ENCODE measurements around the gene BAAT.
A peak's percentile ranks its signal among the peaks of the same experiment; 100 is the strongest.

The BAAT gene

DNA sequence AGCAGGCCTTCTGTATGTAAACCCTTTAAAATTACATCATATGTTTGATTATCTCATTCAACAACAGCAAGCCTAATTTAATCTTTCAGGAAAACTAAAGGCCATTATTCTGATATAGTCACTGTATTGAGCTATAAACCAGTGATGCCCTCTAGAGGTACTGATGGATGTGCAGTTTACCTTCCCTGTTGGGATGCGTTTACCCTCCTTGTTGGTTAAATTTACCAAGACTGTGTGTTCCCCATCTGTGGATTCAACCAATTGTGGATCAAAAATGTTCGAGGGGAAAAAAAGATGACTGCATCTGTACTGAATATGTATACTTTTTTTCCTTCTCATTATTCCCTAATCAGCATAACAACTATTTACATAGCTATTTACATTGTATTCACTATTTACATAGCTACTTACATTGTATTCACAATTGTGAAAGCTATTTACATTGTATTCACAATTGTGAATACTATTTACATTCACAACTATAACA is 3.7 kb upstream of the BAAT start:
- H2AFZ ChIP-seq (ENCODE audit: low read depth, low read length, severe bottlenecking) = no peak overlapping the region
- H3K9me3 ChIP-seq (ENCODE audit: insufficient read depth, low read length) = no peaks in the 10 kb centered on the region
- H3K4me3 ChIP-seq (ENCODE audit: insufficient read depth, low read length, poor library complexity, severe bottlenecking) = no peak overlapping the region
- H3K4me2 ChIP-seq (ENCODE audit: low read depth, low read length, poor library complexity, severe bottlenecking) = no peak overlapping the region
- peaks cover 30% of the 10 kb centered on the region for H3K79me2 ChIP-seq (ENCODE audit: insufficient read depth, low read length)
- no peaks in the 10 kb centered on the region; the same call in 1 of the 2 replicates for H3F3A ChIP-seq (ENCODE audit: insufficient read depth)
- H3K9ac ChIP-seq (ENCODE audit: low read length) = no peak overlapping the region
- no peak overlapping the region for H3K27ac ChIP-seq (ENCODE audit: low read depth, low read length)
- TF ChIP-seq EZH2phosphoT487 (conservative IDR thresholded peaks at IDR 0.05; ENCODE audit: low read length) = no peak
- TF ChIP-seq, protein P1, sequence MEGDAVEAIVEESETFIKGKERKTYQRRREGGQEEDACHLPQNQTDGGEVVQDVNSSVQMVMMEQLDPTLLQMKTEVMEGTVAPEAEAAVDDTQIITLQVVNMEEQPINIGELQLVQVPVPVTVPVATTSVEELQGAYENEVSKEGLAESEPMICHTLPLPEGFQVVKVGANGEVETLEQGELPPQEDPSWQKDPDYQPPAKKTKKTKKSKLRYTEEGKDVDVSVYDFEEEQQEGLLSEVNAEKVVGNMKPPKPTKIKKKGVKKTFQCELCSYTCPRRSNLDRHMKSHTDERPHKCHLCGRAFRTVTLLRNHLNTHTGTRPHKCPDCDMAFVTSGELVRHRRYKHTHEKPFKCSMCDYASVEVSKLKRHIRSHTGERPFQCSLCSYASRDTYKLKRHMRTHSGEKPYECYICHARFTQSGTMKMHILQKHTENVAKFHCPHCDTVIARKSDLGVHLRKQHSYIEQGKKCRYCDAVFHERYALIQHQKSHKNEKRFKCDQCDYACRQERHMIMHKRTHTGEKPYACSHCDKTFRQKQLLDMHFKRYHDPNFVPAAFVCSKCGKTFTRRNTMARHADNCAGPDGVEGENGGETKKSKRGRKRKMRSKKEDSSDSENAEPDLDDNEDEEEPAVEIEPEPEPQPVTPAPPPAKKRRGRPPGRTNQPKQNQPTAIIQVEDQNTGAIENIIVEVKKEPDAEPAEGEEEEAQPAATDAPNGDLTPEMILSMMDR (IDR thresholded peaks at IDR 0.05; ENCODE audit: insufficient read depth, low read length, poor library complexity, severe bottlenecking) = no peak
- no peaks in the 10 kb centered on the region for H3K9me2 ChIP-seq (replicated peaks; ENCODE audit: insufficient read depth, low read length)
- peaks cover 60% of the 10 kb centered on the region for H3K36me3 ChIP-seq (ENCODE audit: low read length)
- H4K20me1 ChIP-seq (ENCODE audit: low read depth, low read length) = no peaks in the 10 kb centered on the region
- H3K27me3 ChIP-seq (ENCODE audit: low read length) = no peaks in the 10 kb centered on the region

DNA sequence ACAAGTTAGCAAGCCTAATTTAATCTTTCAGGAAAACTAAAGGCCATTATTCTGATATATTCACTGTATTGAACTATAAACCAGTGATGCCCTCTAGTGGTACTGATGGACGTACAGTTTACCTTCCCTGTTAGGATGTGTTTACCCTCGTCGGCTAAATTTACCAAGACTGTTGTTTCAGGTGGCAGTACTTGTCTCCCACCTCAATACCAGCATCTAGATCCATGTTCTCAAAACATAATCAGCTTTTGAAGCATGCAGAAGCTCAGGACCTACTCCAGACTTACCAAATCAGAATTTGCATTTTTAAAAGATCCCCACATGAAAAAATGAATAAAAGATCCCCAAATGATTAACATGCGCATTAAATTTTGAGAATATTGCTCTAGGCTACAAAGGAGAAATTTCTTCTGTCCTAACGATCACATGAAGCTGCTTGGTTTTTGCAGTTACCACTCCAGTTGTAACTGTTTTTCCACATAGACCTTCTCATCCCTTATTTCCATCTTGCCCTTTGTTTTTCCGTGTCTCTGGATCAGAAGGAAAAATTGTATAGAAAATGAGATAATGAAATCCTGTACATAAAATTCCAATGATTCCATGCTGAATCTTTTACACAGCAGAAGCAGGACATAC is 3.2 kb upstream of the BAAT start:
- TF ChIP-seq, protein P1 (IDR thresholded peaks at IDR 0.05; ENCODE audit: insufficient read depth, low read length, poor library complexity, severe bottlenecking) = peak; percentile 28
- TF ChIP-seq EZH2phosphoT487 (conservative IDR thresholded peaks at IDR 0.05; ENCODE audit: low read length) = no peak
- Histone ChIP-seq H3K4me2 (ENCODE audit: low read depth, low read length, poor library complexity, severe bottlenecking) (no peak overlapping the region), H3K4me3 (ENCODE audit: insufficient read depth, low read length, poor library complexity, severe bottlenecking) (no peak overlapping the region), H3K9me3 (ENCODE audit: insufficient read depth, low read length) (no peaks in the 10 kb centered on the region), H3K9ac (ENCODE audit: low read length) (no peak overlapping the region), H2AFZ (ENCODE audit: low read depth, low read length, severe bottlenecking) (no peak overlapping the region), H3F3A (ENCODE audit: insufficient read depth) (no peaks in the 10 kb centered on the region; the same call in 1 of the 2 replicates), H3K79me2 (ENCODE audit: insufficient read depth, low read length) (peaks cover 25% of the 10 kb centered on the region), H3K9me2 (replicated peaks; ENCODE audit: insufficient read depth, low read length) (no peaks in the 10 kb centered on the region), H4K20me1 (ENCODE audit: low read depth, low read length) (no peaks in the 10 kb centered on the region), H3K36me3 (ENCODE audit: low read length) (peaks cover 55% of the 10 kb centered on the region), H3K27ac (ENCODE audit: low read depth, low read length) (no peak overlapping the region), H3K27me3 (ENCODE audit: low read length) (no peaks in the 10 kb centered on the region)

DNA sequence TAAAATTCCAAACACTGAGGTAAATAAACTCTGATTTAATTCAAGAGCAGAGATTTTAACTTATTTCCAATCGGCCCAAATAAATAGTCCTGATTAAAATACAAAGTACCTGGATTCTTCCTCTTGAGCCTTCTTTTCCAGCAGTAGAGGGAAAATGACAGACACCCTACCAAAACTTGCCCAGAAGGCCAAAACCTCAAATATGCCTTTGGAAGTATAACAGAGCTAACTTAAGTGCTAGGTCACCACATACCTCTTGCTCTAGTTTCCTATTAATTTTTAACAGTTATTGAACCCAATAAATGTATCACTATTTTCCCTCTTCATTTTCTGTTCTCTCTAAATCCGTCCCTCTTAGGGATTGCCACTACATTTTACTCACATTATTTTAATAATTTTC is 1.4 kb downstream of the BAAT start:
- no peak overlapping the region for H3K27ac ChIP-seq (ENCODE audit: low read depth, low read length)
- no peaks in the 10 kb centered on the region for H4K20me1 ChIP-seq (ENCODE audit: low read depth, low read length)
- no peaks in the 10 kb centered on the region for H3K27me3 ChIP-seq (ENCODE audit: low read length)
- H3K79me2 ChIP-seq (ENCODE audit: insufficient read depth, low read length) = no peaks in the 10 kb centered on the region
- no peak overlapping the region for H3K9ac ChIP-seq (ENCODE audit: low read length)
- H3K9me3 ChIP-seq (ENCODE audit: insufficient read depth, low read length) = no peaks in the 10 kb centered on the region
- TF ChIP-seq EZH2phosphoT487 (conservative IDR thresholded peaks at IDR 0.05; ENCODE audit: low read length) = no peak
- TF ChIP-seq, protein P1 (IDR thresholded peaks at IDR 0.05; ENCODE audit: insufficient read depth, low read length, poor library complexity, severe bottlenecking) = no peak
- no peaks in the 10 kb centered on the region; the same call in 1 of the 2 replicates for H3F3A ChIP-seq (ENCODE audit: insufficient read depth)
- no peak overlapping the region for H2AFZ ChIP-seq (ENCODE audit: low read depth, low read length, severe bottlenecking)
- peaks cover 21% of the 10 kb centered on the region for H3K36me3 ChIP-seq (ENCODE audit: low read length)
- no peak overlapping the region for H3K4me2 ChIP-seq (ENCODE audit: low read depth, low read length, poor library complexity, severe bottlenecking)
- no peaks in the 10 kb centered on the region for H3K9me2 ChIP-seq (replicated peaks; ENCODE audit: insufficient read depth, low read length)
- H3K4me3 ChIP-seq (ENCODE audit: insufficient read depth, low read length, poor library complexity, severe bottlenecking) = no peak overlapping the region

Measured in SU-DHL-6 (cell line).